Measurements from ENCODE around the gene TIFAB.
A peak's percentile ranks its signal among the peaks of the same experiment; 100 is the strongest.
"Not testable (repeated sequence)": the region's sequence is repeated elsewhere in the genome, so short reads cannot be mapped to it uniquely, and the experiment has no call there.

Gene TIFAB, protein sequence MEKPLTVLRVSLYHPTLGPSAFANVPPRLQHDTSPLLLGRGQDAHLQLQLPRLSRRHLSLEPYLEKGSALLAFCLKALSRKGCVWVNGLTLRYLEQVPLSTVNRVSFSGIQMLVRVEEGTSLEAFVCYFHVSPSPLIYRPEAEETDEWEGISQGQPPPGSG

DNA sequence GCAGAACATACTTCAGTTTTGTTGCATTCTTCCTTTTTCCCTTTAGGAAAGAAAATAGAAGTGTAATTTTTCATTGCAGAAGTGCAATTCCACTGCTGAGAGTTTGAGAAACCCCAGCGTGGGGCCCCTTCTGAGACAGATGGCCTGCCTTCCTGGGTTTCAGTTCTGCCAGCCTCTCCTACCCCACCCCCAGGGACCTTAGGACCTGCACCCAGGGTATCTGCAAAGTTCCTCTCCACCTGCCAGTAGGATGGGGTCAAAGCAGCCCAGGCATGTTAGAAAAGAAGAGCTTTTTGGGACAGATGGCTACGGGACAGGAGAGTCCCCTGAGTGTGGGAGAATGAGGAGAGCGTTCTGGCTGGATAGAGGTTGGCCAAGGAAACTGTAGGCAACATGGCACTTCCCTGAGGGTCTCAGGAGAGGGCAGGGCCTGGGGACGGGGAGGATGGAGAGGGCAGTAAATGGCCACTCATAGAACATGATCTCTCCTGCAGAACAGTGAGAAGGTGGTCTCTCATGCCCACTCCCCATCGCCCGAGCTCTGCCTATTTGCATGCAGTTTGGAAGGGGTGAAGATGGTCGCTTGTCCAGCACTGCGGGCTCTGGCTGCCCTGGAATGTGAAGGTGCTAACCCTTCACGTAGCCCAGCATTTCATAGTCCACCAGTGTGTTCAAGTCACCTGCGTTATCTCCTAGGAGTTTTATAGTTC lies at the start of gene TIFAB:
Gene TIFAB, minus strand, starts transcription at position 31 of the 710 bp plus-strand sequence. CDS start 2,412 bp downstream, outside the sequence.
- no peak for DNase-seq

- DNase-seq, result no peak
Observed at GRCh38 chr5:135498637-135498995, 46.5 kb upstream of the TIFAB start.

DNA sequence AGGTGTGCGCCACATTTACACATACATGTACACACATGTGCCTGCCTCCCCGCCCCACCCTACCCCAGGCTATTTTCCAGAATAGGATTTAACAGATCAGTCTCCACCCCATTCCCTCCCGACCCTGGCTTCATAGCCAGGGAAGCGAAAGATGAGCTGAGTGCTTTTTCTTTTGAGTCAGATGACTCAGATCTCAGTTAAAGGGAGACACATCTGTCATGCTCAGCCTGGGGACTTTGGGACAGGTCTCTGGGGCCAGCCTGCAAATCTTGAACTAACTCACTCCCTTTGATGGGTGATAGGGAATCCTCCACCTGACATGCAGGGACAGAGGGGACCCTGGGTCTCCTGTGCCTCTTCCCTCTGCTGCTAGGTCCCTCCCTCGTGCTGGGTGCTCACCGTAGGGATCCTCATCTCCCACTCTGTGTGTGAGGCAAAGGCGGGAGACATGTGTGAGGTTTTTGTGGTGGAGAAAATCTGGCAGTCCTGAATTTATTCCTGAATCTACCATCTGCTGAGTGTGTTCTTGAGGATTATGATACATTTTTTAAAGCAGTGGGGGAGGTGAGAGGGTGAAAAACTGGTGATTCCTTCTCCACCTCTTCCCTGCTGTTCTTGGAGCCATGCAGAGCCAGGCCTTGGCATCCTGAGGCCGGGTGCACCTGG lies 46.0 kb upstream of the TIFAB start:
- DNase-seq, result no peak

DNA sequence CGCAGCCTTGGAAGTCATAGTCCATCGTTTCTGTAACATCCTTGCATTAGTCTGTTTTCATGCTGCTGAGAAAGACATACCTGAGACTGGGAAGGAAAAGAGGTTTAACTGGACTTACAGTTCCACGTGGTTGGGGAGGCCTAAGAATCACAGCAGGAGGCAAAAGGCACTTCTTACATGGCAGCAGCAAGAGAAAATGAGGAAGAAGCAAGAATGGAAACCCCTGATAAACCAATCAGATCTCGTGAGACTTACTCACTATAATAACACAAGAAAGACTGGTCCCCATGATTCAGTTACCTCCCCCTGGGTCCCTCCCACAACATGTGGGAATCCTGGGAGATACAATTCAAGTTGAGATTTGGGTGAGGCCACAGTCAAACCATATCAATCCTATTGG lies 43.4 kb upstream of the TIFAB start:
- DNase-seq, result not testable (repeated sequence)

DNA sequence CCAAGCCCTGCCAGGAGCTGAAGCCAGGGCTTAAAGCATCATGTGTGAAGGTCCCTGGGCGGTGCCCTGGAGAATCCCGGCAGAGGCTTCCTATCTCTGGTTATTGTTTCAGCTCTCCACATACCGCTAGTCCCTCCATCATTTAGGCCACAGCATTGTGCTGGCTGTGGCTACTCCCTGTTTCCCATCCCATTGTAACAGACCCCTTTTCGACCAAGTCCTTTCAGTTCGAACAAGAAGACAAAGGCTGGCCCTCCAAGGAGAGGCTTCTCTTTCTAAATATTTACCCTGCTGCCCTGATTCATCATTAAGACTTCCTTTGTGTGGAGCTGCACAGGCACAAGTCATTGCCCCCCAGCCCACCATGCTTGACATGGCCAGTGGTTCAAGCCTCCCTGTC lies 42.0 kb upstream of the TIFAB start:
- DNase-seq, result no peak

DNA sequence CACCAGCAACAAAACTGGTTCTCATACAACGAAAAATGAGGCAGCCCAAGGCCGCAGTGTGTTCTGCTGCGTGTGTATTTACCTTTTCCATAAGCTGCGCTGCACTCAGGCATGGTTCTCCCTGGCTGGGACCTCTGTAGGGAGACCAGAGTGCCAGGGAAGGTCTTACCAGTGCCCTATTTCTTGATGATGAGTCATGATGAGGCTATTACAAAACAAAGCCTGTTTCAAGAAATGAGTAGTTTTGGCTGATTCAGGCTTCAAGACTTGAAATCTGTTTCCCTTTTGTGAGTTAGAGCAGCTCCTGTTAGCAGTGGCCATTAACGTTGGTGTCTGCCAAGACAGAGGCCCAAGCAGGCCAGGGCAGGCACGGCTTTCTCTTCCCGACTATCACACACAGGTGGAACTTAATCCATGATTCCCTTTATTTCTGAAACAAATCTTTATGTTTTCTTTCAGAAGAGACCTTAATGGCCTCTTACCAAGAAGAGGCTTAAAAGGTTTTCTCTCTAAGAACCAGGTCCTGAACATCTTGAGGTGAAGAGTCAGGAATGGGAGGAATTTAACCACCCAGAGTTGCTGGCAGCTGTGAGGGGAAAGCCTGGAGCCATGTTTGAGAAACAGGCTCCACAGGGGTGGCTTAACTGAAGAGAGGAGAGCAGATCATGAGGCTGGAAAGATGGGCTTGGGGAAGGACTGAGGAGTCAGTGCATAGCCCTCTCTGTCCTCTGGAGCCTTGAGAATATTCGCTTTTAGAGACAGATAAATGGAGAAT lies 41.4 kb upstream of the TIFAB start:
- DNase-seq, result peak; percentile 73

- DNase-seq, result no peak
Observed at GRCh38 chr5:135492319-135492626, 40.1 kb upstream of the TIFAB start.

DNA sequence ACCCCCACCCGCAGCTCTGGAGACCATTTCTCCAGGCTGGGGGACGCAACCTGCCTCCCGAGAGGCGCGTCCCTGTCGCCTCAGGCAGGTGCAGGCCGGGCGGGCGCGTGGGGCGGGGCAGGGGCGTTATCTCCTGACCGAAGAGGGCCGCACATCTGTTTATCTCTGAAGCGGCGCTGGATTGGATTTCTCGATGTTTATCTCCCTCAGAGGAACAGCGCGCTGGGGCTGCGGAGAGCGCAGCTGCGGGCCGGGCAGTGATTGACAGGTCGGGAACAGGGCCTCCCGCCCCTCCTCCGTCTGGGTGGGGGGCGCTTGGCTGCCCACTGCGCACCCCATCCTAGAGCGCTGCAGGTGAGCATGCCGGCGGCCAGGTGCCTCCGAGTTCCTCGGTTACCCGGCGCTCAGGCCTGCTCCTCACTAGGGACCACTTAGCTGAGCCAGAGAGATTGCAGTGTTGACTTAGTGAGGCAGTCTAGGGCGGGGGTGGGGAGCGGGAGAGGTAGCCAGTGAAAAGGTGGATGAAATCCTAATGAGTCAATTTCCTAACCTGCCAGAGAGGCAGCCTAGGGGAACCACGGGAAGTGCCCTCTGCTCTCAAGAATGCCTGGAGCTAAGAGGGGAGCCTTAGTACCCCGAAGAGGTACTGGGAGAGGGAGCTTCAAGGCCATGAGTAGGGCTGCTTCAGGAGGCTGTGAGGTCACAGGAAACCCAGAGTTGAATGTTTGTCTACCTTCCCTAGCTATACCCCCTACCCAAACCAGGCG lies 39.6 kb upstream of the TIFAB start:
- DNase-seq, result no peak

DNA sequence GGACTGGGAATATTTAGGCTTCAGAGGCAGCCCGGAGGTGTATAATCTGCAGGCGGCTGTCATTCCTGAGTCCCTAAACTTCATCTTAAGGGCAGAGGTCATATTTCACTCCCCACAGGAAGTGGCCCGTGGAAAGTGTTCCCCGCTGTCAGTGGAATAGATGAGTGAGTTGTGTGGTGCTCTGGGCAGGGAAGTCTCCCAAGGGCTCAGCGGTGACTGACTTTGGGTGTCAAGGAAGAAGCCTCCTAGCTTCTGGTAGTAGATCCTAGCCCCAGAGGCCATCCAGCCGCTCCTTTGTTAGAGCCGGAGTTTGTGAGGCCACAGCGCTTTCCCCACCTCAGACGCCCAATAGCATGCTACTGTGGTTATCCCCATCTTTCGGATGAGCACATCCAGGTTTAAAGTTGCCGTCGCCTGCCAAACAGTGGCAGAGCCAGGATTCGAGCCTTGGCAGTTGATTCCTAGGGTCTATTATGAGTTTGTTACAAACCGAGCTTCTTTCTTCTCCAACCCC lies 38.9 kb upstream of the TIFAB start:
- DNase-seq, result no peak

DNA sequence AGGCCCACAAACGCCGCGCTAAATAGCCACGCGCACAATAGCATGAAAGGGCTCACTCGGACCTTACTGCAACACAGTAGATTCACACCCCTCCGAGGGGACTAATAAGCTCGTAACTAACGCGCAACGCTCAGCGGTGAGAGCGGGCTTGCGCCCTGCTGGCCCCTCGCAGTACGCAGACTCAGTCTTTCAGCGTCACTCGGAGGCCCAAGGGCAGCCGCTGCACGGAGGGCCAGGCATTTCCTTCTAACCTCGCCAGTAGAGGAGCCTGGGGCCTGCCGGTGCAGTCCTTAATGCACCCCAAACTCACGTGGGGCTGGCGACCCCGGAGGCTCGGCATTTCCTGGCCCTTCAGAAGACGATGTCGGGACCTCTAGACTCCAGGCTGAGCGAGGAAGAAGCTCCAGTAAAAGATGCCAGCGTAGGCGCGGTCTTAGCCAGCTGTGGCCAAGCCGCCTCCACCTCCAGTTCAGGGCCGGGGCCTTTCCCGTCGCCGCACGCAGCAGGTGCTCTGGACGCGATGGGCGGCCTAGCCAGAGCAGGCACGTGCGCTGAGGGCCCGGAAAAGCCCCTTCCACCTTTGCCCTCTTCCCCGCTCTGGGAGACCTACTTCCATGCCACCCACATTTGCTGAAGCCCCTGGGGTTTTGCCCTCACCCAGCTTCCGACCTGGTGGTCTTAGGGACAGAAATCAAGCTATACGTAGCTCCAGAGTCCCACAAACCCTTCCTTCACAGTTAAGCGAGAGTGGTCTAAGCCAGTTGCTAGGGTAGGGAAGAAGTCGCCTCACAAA lies 38.3 kb upstream of the TIFAB start:
- DNase-seq, result no peak

DNA sequence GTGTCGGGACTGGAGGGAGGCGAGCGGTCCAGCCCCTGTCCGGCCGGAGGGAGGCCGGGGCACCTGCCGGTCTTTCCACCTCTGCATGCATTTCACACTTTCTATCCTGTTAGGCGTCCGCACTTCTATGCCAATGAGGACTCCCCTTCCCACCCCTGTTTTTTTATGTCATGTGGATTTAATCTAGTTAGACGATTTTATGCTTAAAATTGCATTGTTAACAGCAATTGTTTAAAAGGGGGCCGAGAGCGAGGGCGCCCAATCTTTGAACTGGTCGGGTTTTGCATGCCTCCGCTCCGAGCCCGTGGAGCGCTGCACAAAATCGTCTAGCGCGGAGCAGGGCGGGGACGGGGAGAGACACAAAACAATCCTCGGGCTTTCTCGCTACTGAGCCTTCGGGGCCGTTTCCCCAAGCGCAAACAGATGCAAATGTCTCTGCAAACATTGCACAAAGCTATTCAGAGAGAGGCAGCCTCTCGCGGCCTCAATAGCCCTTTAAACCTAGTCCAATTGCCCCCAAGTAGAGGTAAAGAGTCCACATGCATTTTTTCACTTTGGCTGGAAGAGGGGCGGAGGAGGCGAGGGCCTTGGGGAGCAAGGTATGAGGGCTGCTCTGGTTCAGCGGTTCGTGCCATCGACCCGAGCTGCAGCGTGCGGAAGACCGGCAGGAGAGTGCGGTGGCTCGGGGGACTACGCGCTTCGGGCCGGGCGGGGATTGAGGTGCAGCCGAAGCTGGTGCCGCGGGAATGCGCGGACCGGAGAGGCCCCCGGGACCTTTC lies 37.5 kb upstream of the TIFAB start:
- DNase-seq, result no peak

DNA sequence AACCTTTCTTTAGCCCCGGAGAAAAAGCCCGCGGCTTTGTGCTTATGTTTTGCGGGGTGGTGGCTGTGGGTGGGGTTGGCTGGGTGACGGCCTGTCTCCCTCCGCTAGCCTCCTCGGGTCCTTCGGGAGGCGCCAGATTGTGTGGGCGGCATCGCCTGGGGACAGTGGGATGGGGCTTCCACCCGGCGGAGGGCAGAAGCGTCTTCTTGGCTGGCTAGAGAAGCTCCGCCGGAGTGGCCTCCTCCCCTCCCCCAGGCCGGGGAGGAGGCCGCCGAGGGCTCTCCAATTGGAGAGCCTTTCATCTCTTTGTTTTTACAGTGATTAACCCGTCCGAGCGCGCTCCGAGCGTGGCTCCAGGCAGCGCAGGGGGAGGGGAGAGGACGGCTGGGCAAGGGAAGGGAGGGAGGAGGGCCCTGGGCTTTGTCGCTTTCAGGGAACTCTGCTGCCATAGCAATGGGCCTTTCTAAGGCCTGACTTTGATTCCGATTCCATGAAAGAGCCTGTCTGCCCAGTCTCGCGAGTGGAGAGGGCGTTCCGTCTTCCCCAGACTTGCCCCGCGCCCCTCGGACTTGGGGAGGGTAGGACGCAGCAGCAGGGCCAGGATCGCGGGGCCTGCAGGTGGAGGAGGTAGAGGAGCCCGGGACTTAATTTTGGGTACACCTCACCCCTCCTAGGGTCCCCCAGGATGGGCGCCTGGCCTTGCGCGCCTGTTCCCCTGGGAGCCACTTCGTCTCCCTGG lies 36.7 kb upstream of the TIFAB start:
- DNase-seq, result peak; percentile 55

DNA sequence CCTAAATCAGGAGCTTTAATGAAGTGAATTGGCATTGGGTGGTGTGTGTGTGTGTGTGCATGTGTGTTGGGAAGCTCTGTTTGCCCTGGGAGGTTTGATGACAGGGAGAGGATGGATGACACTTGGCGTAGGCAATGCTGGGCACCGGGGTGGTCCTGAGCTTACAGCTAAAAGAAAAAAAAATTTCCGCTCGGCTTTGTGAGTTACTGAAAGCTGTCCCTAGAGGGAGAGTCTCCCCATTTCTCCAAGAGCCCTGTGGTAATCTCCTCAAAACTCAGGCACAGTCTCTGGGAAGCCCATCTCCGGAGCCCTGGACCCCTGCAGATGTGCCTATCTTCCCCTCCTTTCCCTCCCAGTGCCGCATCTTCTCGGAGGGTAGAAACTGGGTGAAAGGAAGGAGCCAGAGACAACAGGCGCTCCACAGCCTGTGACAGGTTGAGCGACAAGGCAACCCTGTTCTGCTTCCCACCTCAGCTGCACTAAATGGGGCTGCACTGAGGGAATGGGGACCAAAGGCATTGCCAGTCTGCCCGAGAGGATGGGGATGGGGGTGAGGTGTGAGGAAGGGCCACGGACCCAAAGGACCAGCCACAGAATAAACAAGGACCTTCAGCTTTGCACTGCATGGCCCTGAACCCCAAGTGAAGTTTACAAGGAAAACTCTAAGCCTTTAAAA lies 35.8 kb upstream of the TIFAB start:
- no peak for DNase-seq

DNA sequence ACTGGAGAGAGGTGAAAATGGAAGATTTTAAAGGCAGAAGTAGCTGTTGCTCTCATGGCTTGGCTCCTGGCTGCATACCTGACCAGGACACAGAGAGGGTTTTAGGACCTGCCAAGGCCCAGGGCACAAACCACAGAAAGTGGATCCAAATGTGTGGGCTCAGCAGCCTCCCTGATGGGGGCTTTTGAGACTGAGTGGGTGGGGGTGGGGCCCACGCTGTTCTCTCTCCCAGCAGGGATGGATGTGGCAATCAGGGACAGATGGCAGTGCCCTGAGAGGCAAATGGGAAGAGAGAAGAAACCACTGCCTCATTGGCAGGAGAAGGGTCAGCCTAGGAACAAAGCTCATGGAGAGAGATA lies 34.9 kb upstream of the TIFAB start:
- DNase-seq, result no peak

- DNase-seq, result no peak
Observed at GRCh38 chr5:135486131-135487036, 34.2 kb upstream of the TIFAB start.

- no peak for DNase-seq
Observed at GRCh38 chr5:135484674-135485086, 32.5 kb upstream of the TIFAB start.

DNA sequence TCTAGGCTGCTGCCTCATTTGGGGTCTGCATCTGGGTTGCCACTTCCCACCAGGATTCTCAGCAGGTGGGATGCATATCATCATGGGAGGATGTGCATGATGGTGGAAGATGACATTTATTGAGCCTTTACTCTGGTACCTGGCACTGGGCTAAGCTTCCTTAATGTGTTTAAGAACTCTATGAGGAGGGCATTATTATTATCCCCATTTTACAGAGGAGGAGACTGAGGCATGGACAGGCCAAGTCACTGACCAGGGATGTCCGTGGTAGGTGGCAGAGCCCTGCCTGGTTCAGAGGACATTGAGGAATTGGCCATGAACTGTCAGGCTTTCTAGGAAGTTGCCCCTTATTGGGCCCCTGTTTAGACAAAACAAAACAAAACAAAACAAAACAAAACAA lies 31.1 kb upstream of the TIFAB start:
- DNase-seq, result no peak

- no peak for DNase-seq
Observed at GRCh38 chr5:135482381-135482933, 30.3 kb upstream of the TIFAB start.
